SU-DHL-6 (cell line): ENCODE data around the gene PTER.

Experiments used
- CTCF ChIP-seq: fragments of 200-600 bp; sonication (generic); IDR thresholded peaks from one replicate; pipeline ENCODE4 v1.5.1; 2017; ENCODE audit warnings: antibody characterized with exemption, mild to moderate bottlenecking, low read length, moderate library complexity; ENCODE audit not compliant: insufficient read depth, poor library complexity, severe bottlenecking
- EZH2phosphoT487 ChIP-seq: fragments of 200-600 bp; sonication (generic), shearing (Covaris generic); conservative IDR thresholded peaks from 2 replicates; pipeline ENCODE4 v1.6.1; 2018; ENCODE audit warnings: mild to moderate bottlenecking, antibody characterized with exemption, low read length, moderate library complexity, mixed read lengths

DNA sequence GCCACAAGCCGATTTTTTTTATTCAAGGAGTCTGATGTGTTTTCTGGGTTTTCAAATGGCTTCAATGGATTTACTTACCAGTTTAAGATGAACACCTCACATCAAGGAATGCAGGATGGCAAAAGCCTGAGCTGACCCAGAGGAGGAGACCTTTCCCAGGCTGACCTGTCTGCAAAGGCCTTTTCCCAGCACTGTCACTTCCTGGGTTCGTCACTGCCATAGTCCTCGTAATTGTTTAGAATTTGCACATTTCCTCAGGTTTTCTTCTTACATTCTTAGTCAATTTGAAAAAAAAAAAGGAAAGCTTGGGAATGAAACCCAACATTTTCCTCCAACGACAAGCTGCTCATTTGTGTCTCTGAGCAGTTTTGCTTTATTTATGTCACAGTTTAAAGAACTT is 42.0 kb downstream of the PTER start:
- TF ChIP-seq CTCF = no peak
- no peak for TF ChIP-seq EZH2phosphoT487
